ENCODE data around the gene CDT1. TPM values are rescaled to one million over a fixed set of nuclear protein-coding genes. Genes with fewer than 3 reads are reported as not detected.
"Not testable (repeated sequence)": the region's sequence is repeated elsewhere in the genome, so short reads cannot be mapped to it uniquely, and the experiment has no call there.

The CDT1 gene
- total RNA-seq, 1 experiment from 2014 or later, result 74.1 TPM

- H3K9me3 Mint-ChIP-seq, result no peaks in the 10 kb centered on the region
- H3K4me3 Mint-ChIP-seq, result no peak overlapping the region
- Histone ChIP-seq H2BK12ac (ENCODE audit: insufficient read length, low read depth, low read length) (no peak overlapping the region), H3K18ac (ENCODE audit: insufficient read length, low read depth, low read length) (no peak overlapping the region), H2AFZ (ENCODE audit: low read length) (no peak overlapping the region), H2AK5ac (ENCODE audit: insufficient read length, low read length) (no peak overlapping the region), H3K79me1 (ENCODE audit: insufficient read depth, low read depth, low read length, poor library complexity, severe bottlenecking) (no peaks in the 10 kb centered on the region), H3K4ac (ENCODE audit: low read depth, low read length) (no peak overlapping the region), H3K4me1 (ENCODE audit: insufficient read depth, low read length) (no peaks in the 10 kb centered on the region), H3K27ac (ENCODE audit: insufficient read length, low read depth, low read length) (no peak overlapping the region), H3K27me3 (ENCODE audit: insufficient read depth, low read length) (no peaks in the 10 kb centered on the region), H3K56ac (ENCODE audit: insufficient read length, low read depth, low read length) (no peak overlapping the region), H2BK20ac (ENCODE audit: low read depth, low read length, poor library complexity, severe bottlenecking) (no peak overlapping the region), H4K5ac (ENCODE audit: insufficient read length, low read depth, low read length) (no peak overlapping the region), H4K20me1 (ENCODE audit: control insufficient read depth, insufficient read depth, insufficient read length) (no peaks in the 10 kb centered on the region), H4K8ac (replicated peaks; ENCODE audit: insufficient read length, low read depth, low read length) (no peak overlapping the region), H3K23me2 (ENCODE audit: insufficient read length, low read depth, low read length, poor library complexity, severe bottlenecking) (no peaks in the 10 kb centered on the region), H3K14ac (ENCODE audit: insufficient read depth, low read length) (no peak overlapping the region), H3K79me2 (ENCODE audit: insufficient read depth, low read length) (no peaks in the 10 kb centered on the region), H4K91ac (ENCODE audit: insufficient read length, low read depth, low read length) (no peak overlapping the region), H2BK15ac (ENCODE audit: low read depth, low read length) (no peak overlapping the region), H2BK120ac (ENCODE audit: low read depth, low read length, poor library complexity, severe bottlenecking) (no peak overlapping the region), H3T11ph (ENCODE audit: low read length) (no peak overlapping the region), H3K23ac (ENCODE audit: insufficient read length, low read depth, low read length) (no peak overlapping the region), H3K9me3 (ENCODE audit: control insufficient read depth, low read depth, low read length) (no peaks in the 10 kb centered on the region), H2BK5ac (ENCODE audit: insufficient read length, low read length) (no peak overlapping the region), H3K4me2 (ENCODE audit: insufficient read depth, insufficient read length, low read length) (no peak overlapping the region), H3K9ac (ENCODE audit: extremely low read depth, insufficient read length, low read length) (no peak overlapping the region)
- no peak for DNase-seq
- no peaks in the 10 kb centered on the region for H3K27me3 Mint-ChIP-seq (ENCODE audit: low read depth)
- H3K4me1 Mint-ChIP-seq, result no peaks in the 10 kb centered on the region
- no peak overlapping the region for H3K27ac Mint-ChIP-seq
- WGBS (ENCODE audit: extremely low coverage, insufficient read length, low lambda C conversion rate), result no CpG with 5 or more reads among the region's 24 CpGs
- H3K36me3 Mint-ChIP-seq (ENCODE audit: insufficient read depth in 1 of 3, low read depth in 3 of 3), result peaks cover 1 to 8% (median 6%) of the 10 kb centered on the region in 3 experiments; a peak in 3 of 7 replicates
- TF ChIP-seq, protein P1, sequence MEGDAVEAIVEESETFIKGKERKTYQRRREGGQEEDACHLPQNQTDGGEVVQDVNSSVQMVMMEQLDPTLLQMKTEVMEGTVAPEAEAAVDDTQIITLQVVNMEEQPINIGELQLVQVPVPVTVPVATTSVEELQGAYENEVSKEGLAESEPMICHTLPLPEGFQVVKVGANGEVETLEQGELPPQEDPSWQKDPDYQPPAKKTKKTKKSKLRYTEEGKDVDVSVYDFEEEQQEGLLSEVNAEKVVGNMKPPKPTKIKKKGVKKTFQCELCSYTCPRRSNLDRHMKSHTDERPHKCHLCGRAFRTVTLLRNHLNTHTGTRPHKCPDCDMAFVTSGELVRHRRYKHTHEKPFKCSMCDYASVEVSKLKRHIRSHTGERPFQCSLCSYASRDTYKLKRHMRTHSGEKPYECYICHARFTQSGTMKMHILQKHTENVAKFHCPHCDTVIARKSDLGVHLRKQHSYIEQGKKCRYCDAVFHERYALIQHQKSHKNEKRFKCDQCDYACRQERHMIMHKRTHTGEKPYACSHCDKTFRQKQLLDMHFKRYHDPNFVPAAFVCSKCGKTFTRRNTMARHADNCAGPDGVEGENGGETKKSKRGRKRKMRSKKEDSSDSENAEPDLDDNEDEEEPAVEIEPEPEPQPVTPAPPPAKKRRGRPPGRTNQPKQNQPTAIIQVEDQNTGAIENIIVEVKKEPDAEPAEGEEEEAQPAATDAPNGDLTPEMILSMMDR (conservative IDR thresholded peaks at IDR 0.05), result no peak
Observed at GRCh38 chr16:88822281-88823040, 18.9 kb downstream of the CDT1 start.

GRCh38 chr16:88823646-88824045, 20.1 kb downstream of the CDT1 start:
- no CpG with 5 or more reads among the region's 31 CpGs for WGBS (ENCODE audit: extremely low coverage, insufficient read length, low lambda C conversion rate)
- H3K4me1 ChIP-seq (ENCODE audit: insufficient read depth, low read length); H3T11ph ChIP-seq (ENCODE audit: low read length); H4K8ac ChIP-seq (replicated peaks; ENCODE audit: insufficient read length, low read depth, low read length); H3K27ac Mint-ChIP-seq; H3K27me3 Mint-ChIP-seq (ENCODE audit: low read depth); H3K9ac ChIP-seq (ENCODE audit: extremely low read depth, insufficient read length, low read length); H2BK20ac ChIP-seq (ENCODE audit: low read depth, low read length, poor library complexity, severe bottlenecking); H2BK15ac ChIP-seq (ENCODE audit: low read depth, low read length); H3K79me1 ChIP-seq (ENCODE audit: insufficient read depth, low read depth, low read length, poor library complexity, severe bottlenecking); H3K4ac ChIP-seq (ENCODE audit: low read depth, low read length); H4K91ac ChIP-seq (ENCODE audit: insufficient read length, low read depth, low read length); H2AK5ac ChIP-seq (ENCODE audit: insufficient read length, low read length); H3K23ac ChIP-seq (ENCODE audit: insufficient read length, low read depth, low read length); H3K4me2 ChIP-seq (ENCODE audit: insufficient read depth, insufficient read length, low read length); H3K23me2 ChIP-seq (ENCODE audit: insufficient read length, low read depth, low read length, poor library complexity, severe bottlenecking); H2BK12ac ChIP-seq (ENCODE audit: insufficient read length, low read depth, low read length); DNase-seq; H3K79me2 ChIP-seq (ENCODE audit: insufficient read depth, low read length); H3K4me1 Mint-ChIP-seq; H3K4me3 Mint-ChIP-seq; H4K5ac ChIP-seq (ENCODE audit: insufficient read length, low read depth, low read length); H3K18ac ChIP-seq (ENCODE audit: insufficient read length, low read depth, low read length); H2BK120ac ChIP-seq (ENCODE audit: low read depth, low read length, poor library complexity, severe bottlenecking); H2AFZ ChIP-seq (ENCODE audit: low read length); H3K14ac ChIP-seq (ENCODE audit: insufficient read depth, low read length); H3K36me3 Mint-ChIP-seq (ENCODE audit: insufficient read depth in 1 of 3, low read depth in 3 of 3); H3K27ac ChIP-seq (ENCODE audit: insufficient read length, low read depth, low read length); H2BK5ac ChIP-seq (ENCODE audit: insufficient read length, low read length); H3K9me3 ChIP-seq (ENCODE audit: control insufficient read depth, low read depth, low read length); H3K56ac ChIP-seq (ENCODE audit: insufficient read length, low read depth, low read length); H4K20me1 ChIP-seq (ENCODE audit: control insufficient read depth, insufficient read depth, insufficient read length); H3K27me3 ChIP-seq (ENCODE audit: insufficient read depth, low read length); H3K9me3 Mint-ChIP-seq: not testable (repeated sequence)

Measured in H9 (cell line).